HepG2 (cell line): Measurements from ENCODE around the gene LGI2. TPM values are rescaled to one million over a fixed set of nuclear protein-coding genes. Genes with fewer than 3 reads are reported as not detected.

Experiments used
- ATAC-seq: fragments of 200-7000 bp; cut with Tn5 transposase; 3 replicates; pipeline ENCODE4 v1.9.1; 2020; ENCODE audit warnings: mild to moderate bottlenecking, moderate library complexity
- BruUV-seq: library from RNA; stranded (reverse); fragments of 400-500 nt; replicated peaks from 2 replicates; lab custom pipeline; 2021; lab: Mats Ljungman, UMichigan
- CTCF ChIA-PET: fragments of 300-600 bp; formaldehyde crosslinking; extraction: SDS; loops from one replicate; lab custom pipeline; 2021; ENCODE audit warnings: low total read pairs, inconsistent platforms, low intra/inter-chr PET ratio; lab: Yijun Ruan, JAX
- POLR2A ChIA-PET: fragments of 350-600 bp; sonication (Branson Sonifier 250); formaldehyde crosslinking; loops from one replicate; lab custom pipeline; 2020; ENCODE audit warnings: antibody characterized with exemption, inconsistent platforms; lab: Yijun Ruan, JAX
- DNase-seq: peaks from one replicate; pipeline ENCODE4 v3.0.0-alpha.2; 2015; ENCODE audit warnings: low spot score
- FAIRE-seq: peaks from 3 replicates; lab custom pipeline; 2011; peaks lifted over from hg19 to GRCh38; lab: Jason Lieb, UNC
- H2AFZ ChIP-seq: one replicate; pipeline ENCODE4 v1.6.1; 2011; ENCODE audit warnings: low read length, inconsistent platforms
- H3K27ac ChIP-seq: fragments of 300-600 bp; 3 replicates; pipeline ENCODE4 v1.8.0; 2011; ENCODE audit warnings: mixed run types, mild to moderate bottlenecking, mixed read lengths, low read length, inconsistent platforms; ENCODE audit not compliant: insufficient read depth; ENCODE audit errors: extremely low read length
- H3K27me3 ChIP-seq, 2 experiments: fragments of 200-600 bp in 1 of 2; 2 replicates in 1 of 2; 3 replicates in 1 of 2; pipeline versions ENCODE4 v1.6.0 to v1.8.0; 2011; ENCODE audit warnings: low read length in 2 of 2, mild to moderate bottlenecking in 2 of 2, moderate library complexity in 2 of 2, inconsistent platforms in 1 of 2; ENCODE audit not compliant: insufficient read depth in 2 of 2, control insufficient read depth in 1 of 2
- H3K36me3 ChIP-seq, 2 experiments: fragments of 200-600 bp in 1 of 2; replicated peaks in 1 of 2; 2 replicates in 1 of 2; 3 replicates in 1 of 2; pipeline versions ENCODE4 v1.5.1 to v1.8.0; 2011; ENCODE audit warnings: low read length in 2 of 2, inconsistent platforms in 1 of 2; ENCODE audit not compliant: insufficient read depth in 2 of 2, control insufficient read depth in 1 of 2
- H3K4me1 ChIP-seq: 2 replicates; pipeline ENCODE4 v1.5.1; 2012; ENCODE audit warnings: low read length, inconsistent platforms; ENCODE audit not compliant: insufficient read depth
- H3K4me2 ChIP-seq: 2 replicates; pipeline ENCODE4 v1.6.0; 2011; ENCODE audit warnings: low read depth, low read length, inconsistent platforms
- H3K4me3 ChIP-seq, 3 experiments: fragments of 200-600 bp in 1 of 3; sonication (generic), shearing (Covaris generic) in 1 of 3; replicated peaks in 1 of 3; 2 replicates each; pipeline ENCODE4 v1.5.1; 2011 to 2016; ENCODE audit warnings: low read length in 3 of 3, inconsistent platforms in 2 of 3, low read depth in 2 of 3, mild to moderate bottlenecking in 2 of 3, control low read depth in 1 of 3, mixed read lengths in 1 of 3; ENCODE audit not compliant: insufficient read depth in 1 of 3
- H3K79me2 ChIP-seq: one replicate; pipeline ENCODE4 v1.6.1; 2011; ENCODE audit warnings: low read length, inconsistent platforms; ENCODE audit not compliant: insufficient read depth
- H3K9ac ChIP-seq: 2 replicates; pipeline ENCODE4 v1.6.0; 2011; ENCODE audit warnings: mild to moderate bottlenecking, low read depth, low read length, inconsistent platforms; ENCODE audit not compliant: insufficient read depth
- H3K9me3 ChIP-seq: 2 replicates; pipeline ENCODE4 v1.5.1; 2012; ENCODE audit warnings: mild to moderate bottlenecking, low read length
- H4K20me1 ChIP-seq: 2 replicates; pipeline ENCODE4 v1.6.0; 2011; ENCODE audit warnings: inconsistent platforms, mild to moderate bottlenecking, low read length, moderate library complexity; ENCODE audit not compliant: insufficient read depth
- FOSL2 ChIP-seq: sonication (generic); formaldehyde crosslinking; IDR thresholded peaks from 2 replicates; pipeline ENCODE4 v1.4.0; 2020; ENCODE audit warnings: missing genetic modification reagents
- FOXP1 ChIP-seq, 2 experiments: fragments of 450-650 bp in 1 of 2; IDR thresholded peaks; 2 replicates each; pipeline ENCODE4 v1.6.1; 2017 to 2018; ENCODE audit warnings: antibody characterized with exemption in 1 of 2
- NCOA2 ChIP-seq: sonication (generic); formaldehyde crosslinking; IDR thresholded peaks from 2 replicates; pipeline ENCODE4 v1.8.0; 2022; ENCODE audit warnings: inconsistent platforms
- SOX13 ChIP-seq, 3 experiments: fragments of 450-650 bp in 1 of 3; sonication (generic) in 1 of 3; formaldehyde crosslinking in 1 of 3; IDR thresholded peaks in 2 of 3; conservative IDR thresholded peaks in 1 of 3; 2 replicates each; pipeline versions ENCODE4 v1.5.0 to v1.6.1; 2016 to 2020; ENCODE audit warnings: antibody characterized with exemption in 1 of 3, mild to moderate bottlenecking in 1 of 3, missing compliant biosample characterization in 1 of 3, missing genetic modification reagents in 1 of 3, moderate library complexity in 1 of 3
- TEAD2 ChIP-seq: sonication (generic); formaldehyde crosslinking; IDR thresholded peaks from 2 replicates; pipeline ENCODE4 v1.9.0; 2021; ENCODE audit warnings: missing genetic modification reagents
- TEAD3 ChIP-seq: optimal IDR thresholded peaks from 2 replicates; pipeline ENCODE3; 2016; ENCODE audit warnings: borderline replicate concordance
- WGBS: methylation state at CpG from one replicate; pipeline ENCODE4 v1.1.6; 2017; ENCODE audit warnings: low lambda C conversion rate; 5-methylcytosine and 5-hydroxymethylcytosine counted together
- in situ Hi-C: cut with HindIII; loops from 2 replicates; pipeline ENCODE4 v1.10.0; 2017; ENCODE audit warnings: low pct_unique_long_range_greater_than_20kb; ENCODE audit not compliant: extremely low pct_ligation_motif_present
- intact Hi-C: fragments of 100-400 bp; cut with micrococcal nuclease; formaldehyde crosslinking; loops from one replicate; pipeline ENCODE4 v1.10.0; 2022; ENCODE audit not compliant: unreplicated experiment
- polyA plus RNA-seq, 8 experiments: library from polyadenylated mRNA; depleted of rRNA in 3 of 8; stranded (reverse) in 7 of 8; unstranded in 1 of 8; fragments of >200 nt; fragmentation: Illumina TruSeq in 4 of 8; extraction: Trizol in 4 of 8; gene quantifications; 2 replicates each; pipeline versions ENCODE4 v1.2.1 to v1.2.3, GENCODE V29; 2011 to 2016; ENCODE audit warnings: low read depth in 4 of 8, missing spikeins in 1 of 8, mixed read lengths in 1 of 8; ENCODE audit not compliant: insufficient read depth in 1 of 8
- total RNA-seq, 5 experiments: library from RNA; depleted of rRNA; stranded (reverse); fragments of >200 nt; fragmentation: Illumina TruSeq; extraction: Trizol; gene quantifications; 2 replicates each; pipeline ENCODE4 v1.2.3, GENCODE V29; 2016; ENCODE audit warnings: low read depth in 1 of 5
- TF ChIP-seq, protein P1 (sequence below): IDR thresholded peaks from 2 replicates; pipeline ENCODE4 v1.4.0; 2020; ENCODE audit warnings: mild to moderate bottlenecking, missing genetic modification reagents
- TF ChIP-seq, protein P2 (sequence below): sonication (generic); formaldehyde crosslinking; conservative IDR thresholded peaks from 2 replicates; pipeline ENCODE4 v1.8.0; 2022; ENCODE audit warnings: missing genetic modification reagents
- TF ChIP-seq, protein P3 (sequence below): IDR thresholded peaks from 2 replicates; pipeline ENCODE4 v1.6.1; 2016; ENCODE audit warnings: mild to moderate bottlenecking

The LGI2 gene
- total and polyA plus RNA-seq, 2 of the 13 experiments (the other 11 are each of a cell fraction or from before 2014, with no cell fraction given), result not detected

DNA sequence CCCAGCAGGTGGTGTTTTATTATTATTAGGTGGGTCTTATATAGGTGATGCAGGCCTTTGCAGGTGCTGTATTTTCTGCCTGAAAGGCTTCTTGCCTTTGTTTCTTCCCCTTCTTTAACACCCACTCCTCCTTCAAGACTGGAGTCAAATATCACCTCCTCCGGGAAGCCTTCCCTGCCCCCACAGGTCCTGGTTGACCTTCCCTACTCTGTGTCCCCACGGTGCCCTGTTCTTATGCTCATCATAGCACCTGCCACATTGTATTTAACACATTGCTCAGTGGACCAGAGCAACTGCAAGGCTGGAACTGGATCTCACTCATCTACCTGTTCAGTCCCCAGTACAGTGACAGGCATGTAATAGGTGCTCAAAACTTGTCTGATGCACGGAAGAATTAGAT lies 39.8 kb upstream of the LGI2 start (continued):
- TF ChIP-seq TEAD2 (CRISPR knock-in tag), result no peak

DNA sequence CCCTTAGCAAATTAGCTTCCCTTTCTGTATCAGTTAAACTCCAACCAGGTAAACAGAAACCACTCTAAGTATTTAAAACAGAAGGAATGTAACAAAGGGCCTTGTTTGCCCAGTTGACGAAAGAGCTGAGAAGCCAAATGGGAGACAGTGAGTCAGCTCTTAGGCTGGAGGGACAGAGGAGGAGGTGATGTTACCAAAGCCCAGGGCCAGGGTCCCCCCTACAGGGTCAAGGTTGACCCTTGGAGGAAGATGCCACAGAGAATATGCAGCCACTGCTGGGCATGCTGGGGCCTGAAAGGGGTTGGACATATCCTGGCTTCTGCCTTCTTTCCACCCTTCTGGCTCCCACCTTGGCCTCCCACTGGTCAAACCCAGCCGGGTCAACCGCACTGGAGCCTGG lies 38.3 kb upstream of the LGI2 start:
- H4K20me1 ChIP-seq, result no peaks in the 10 kb centered on the region
- no peak overlapping the region for H2AFZ ChIP-seq
- ATAC-seq, result peak; percentile 87
- H3K4me1 ChIP-seq, result peaks cover 16% of the 10 kb centered on the region
- H3K4me3 ChIP-seq, result peak overlapping the region in 1 of 3 experiments; percentile 21; a peak in 1 of 6 replicates
- no TSS peak for BruUV-seq
- 0% methylated on average over 3 of the region's 3 CpGs for WGBS
- no peak overlapping the region for H3K27ac ChIP-seq
- H3K9me3 ChIP-seq, result no peaks in the 10 kb centered on the region
- POLR2A ChIA-PET, result interaction anchor here (0.7 to 1.1 kb wide), 2 partner anchors 86 to 91 kb away, joined by 3 read pairs; partner anchors contain the start of gene SEPSECS
- CTCF ChIA-PET, result no interaction called here
- H3K79me2 ChIP-seq, result no peaks in the 10 kb centered on the region
- in situ Hi-C loops (no loop called here), intact Hi-C loops (no loop called here)
- DNase-seq, result peak; percentile 77
- no peak overlapping the region; the same call in 1 of the 2 replicates for H3K4me2 ChIP-seq
- peak; percentile 26 for FAIRE-seq
- no peak overlapping the region for H3K9ac ChIP-seq
- no peaks in the 10 kb centered on the region for H3K27me3 ChIP-seq
- H3K36me3 ChIP-seq, result no peaks in the 10 kb centered on the region
- TF ChIP-seq FOSL2 (CRISPR knock-in tag) (peak; percentile 90), FOXP1 (IDR thresholded peaks at IDR 0.05) (no peak), FOXP1 (CRISPR knock-in tag; IDR thresholded peaks at IDR 0.05) (peak; percentile 59), TEAD3 (peak; percentile 58), NCOA2 (CRISPR knock-in tag) (peak; percentile 43; the same call in 1 of the 2 replicates), SOX13 (IDR thresholded peaks at IDR 0.05) (peak; percentile 59; the same call in 1 of the 2 replicates), SOX13 (CRISPR knock-in tag; conservative IDR thresholded peaks at IDR 0.05 in 1 of 2, IDR thresholded peaks at IDR 0.05 in 1 of 2) (peak in 1 of 2 experiments; percentile 87; a peak in 2 of 4 replicates)
- TF ChIP-seq, protein P1, sequence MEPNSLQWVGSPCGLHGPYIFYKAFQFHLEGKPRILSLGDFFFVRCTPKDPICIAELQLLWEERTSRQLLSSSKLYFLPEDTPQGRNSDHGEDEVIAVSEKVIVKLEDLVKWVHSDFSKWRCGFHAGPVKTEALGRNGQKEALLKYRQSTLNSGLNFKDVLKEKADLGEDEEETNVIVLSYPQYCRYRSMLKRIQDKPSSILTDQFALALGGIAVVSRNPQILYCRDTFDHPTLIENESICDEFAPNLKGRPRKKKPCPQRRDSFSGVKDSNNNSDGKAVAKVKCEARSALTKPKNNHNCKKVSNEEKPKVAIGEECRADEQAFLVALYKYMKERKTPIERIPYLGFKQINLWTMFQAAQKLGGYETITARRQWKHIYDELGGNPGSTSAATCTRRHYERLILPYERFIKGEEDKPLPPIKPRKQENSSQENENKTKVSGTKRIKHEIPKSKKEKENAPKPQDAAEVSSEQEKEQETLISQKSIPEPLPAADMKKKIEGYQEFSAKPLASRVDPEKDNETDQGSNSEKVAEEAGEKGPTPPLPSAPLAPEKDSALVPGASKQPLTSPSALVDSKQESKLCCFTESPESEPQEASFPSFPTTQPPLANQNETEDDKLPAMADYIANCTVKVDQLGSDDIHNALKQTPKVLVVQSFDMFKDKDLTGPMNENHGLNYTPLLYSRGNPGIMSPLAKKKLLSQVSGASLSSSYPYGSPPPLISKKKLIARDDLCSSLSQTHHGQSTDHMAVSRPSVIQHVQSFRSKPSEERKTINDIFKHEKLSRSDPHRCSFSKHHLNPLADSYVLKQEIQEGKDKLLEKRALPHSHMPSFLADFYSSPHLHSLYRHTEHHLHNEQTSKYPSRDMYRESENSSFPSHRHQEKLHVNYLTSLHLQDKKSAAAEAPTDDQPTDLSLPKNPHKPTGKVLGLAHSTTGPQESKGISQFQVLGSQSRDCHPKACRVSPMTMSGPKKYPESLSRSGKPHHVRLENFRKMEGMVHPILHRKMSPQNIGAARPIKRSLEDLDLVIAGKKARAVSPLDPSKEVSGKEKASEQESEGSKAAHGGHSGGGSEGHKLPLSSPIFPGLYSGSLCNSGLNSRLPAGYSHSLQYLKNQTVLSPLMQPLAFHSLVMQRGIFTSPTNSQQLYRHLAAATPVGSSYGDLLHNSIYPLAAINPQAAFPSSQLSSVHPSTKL (CRISPR knock-in tag), result peak; percentile 77
- TF ChIP-seq, protein P2, sequence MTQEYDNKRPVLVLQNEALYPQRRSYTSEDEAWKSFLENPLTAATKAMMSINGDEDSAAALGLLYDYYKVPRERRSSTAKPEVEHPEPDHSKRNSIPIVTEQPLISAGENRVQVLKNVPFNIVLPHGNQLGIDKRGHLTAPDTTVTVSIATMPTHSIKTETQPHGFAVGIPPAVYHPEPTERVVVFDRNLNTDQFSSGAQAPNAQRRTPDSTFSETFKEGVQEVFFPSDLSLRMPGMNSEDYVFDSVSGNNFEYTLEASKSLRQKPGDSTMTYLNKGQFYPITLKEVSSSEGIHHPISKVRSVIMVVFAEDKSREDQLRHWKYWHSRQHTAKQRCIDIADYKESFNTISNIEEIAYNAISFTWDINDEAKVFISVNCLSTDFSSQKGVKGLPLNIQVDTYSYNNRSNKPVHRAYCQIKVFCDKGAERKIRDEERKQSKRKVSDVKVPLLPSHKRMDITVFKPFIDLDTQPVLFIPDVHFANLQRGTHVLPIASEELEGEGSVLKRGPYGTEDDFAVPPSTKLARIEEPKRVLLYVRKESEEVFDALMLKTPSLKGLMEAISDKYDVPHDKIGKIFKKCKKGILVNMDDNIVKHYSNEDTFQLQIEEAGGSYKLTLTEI (CRISPR knock-in tag), result no peak
- TF ChIP-seq, protein P3, sequence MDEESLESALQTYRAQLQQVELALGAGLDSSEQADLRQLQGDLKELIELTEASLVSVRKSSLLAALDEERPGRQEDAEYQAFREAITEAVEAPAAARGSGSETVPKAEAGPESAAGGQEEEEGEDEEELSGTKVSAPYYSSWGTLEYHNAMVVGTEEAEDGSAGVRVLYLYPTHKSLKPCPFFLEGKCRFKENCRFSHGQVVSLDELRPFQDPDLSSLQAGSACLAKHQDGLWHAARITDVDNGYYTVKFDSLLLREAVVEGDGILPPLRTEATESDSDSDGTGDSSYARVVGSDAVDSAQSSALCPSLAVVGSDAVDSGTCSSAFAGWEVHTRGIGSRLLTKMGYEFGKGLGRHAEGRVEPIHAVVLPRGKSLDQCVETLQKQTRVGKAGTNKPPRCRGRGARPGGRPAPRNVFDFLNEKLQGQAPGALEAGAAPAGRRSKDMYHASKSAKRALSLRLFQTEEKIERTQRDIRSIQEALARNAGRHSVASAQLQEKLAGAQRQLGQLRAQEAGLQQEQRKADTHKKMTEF (CRISPR knock-in tag), result no peak
